Ishikawa (cell line): ENCODE results near the gene TSPAN4.

Source experiments
- CEBPB ChIP-seq: IDR thresholded peaks from 2 replicates; pipeline ENCODE4 v1.6.1; 2012
- EGR1 ChIP-seq: IDR thresholded peaks from 2 replicates; pipeline ENCODE4 v1.6.1; 2012
- EP300 ChIP-seq: IDR thresholded peaks from 2 replicates; pipeline ENCODE4 v1.6.1; 2012; ENCODE audit warnings: borderline replicate concordance
- FOXM1 ChIP-seq: IDR thresholded peaks from 2 replicates; pipeline ENCODE4 v1.6.1; 2012; ENCODE audit warnings: low read depth, borderline replicate concordance
- TEAD4 ChIP-seq: IDR thresholded peaks from 2 replicates; pipeline ENCODE4 v1.6.1; 2012
- USF1 ChIP-seq: IDR thresholded peaks from 2 replicates; pipeline ENCODE4 v1.6.1; 2012
- YY1 ChIP-seq: IDR thresholded peaks from 2 replicates; pipeline ENCODE4 v1.6.1; 2012; ENCODE audit warnings: low read depth

- TF ChIP-seq YY1 (no peak), EP300 (no peak), CEBPB (no peak), TEAD4 (no peak), EGR1 (no peak), FOXM1 (no peak), USF1 (no peak)
Observed at GRCh38 chr11:824292-824880, 18.3 kb upstream of the TSPAN4 start.
